DOHH2 (cell line): Measurements from ENCODE around the gene RHOT2.
A peak's percentile ranks its signal among the peaks of the same experiment; 100 is the strongest.

Experiments
- H3F3A ChIP-seq: fragments of 200-600 bp; sonication (generic), shearing (Covaris generic); 2 replicates; pipeline ENCODE4 v1.6.0; 2016; ENCODE audit warnings: antibody characterized with exemption, mild to moderate bottlenecking; ENCODE audit not compliant: control insufficient read depth, insufficient read depth
- H3K27ac ChIP-seq: fragments of 200-600 bp; sonication (generic); 2 replicates; pipeline ENCODE4 v1.5.1; 2014; ENCODE audit warnings: low read depth, mild to moderate bottlenecking, low read length, moderate library complexity
- H3K27me3 ChIP-seq: fragments of 200-600 bp; sonication (generic); 2 replicates; pipeline ENCODE4 v1.6.1; 2014; ENCODE audit warnings: mild to moderate bottlenecking, low read length, mixed read lengths; ENCODE audit not compliant: control insufficient read depth
- H3K36me3 ChIP-seq: fragments of 200-600 bp; sonication (generic); 2 replicates; pipeline ENCODE4 v1.6.1; 2014; ENCODE audit warnings: mild to moderate bottlenecking, low read length, moderate library complexity, mixed read lengths; ENCODE audit not compliant: control insufficient read depth
- H3K4me1 ChIP-seq: fragments of 200-600 bp; sonication (generic); 2 replicates; pipeline ENCODE4 v1.6.1; 2014; ENCODE audit warnings: mild to moderate bottlenecking, low read length, mixed read lengths; ENCODE audit not compliant: control insufficient read depth
- H3K4me2 ChIP-seq: fragments of 200-600 bp; sonication (generic); 2 replicates; pipeline ENCODE4 v1.6.0; 2014; ENCODE audit warnings: mild to moderate bottlenecking, low read length, moderate library complexity
- H3K4me3 ChIP-seq: fragments of 200-600 bp; sonication (generic); 2 replicates; pipeline ENCODE4 v1.5.1; 2014; ENCODE audit warnings: mild to moderate bottlenecking, low read length, mixed read lengths
- H3K79me2 ChIP-seq: fragments of 200-600 bp; sonication (generic); 2 replicates; pipeline ENCODE4 v1.6.1; 2014; ENCODE audit warnings: mild to moderate bottlenecking, low read length, mixed read lengths; ENCODE audit not compliant: control insufficient read depth
- H3K9me2 ChIP-seq: fragments of 200-600 bp; sonication (generic); replicated peaks from 2 replicates; pipeline ENCODE4 v1.6.1; 2014; ENCODE audit warnings: mild to moderate bottlenecking, low read length, mixed read lengths; ENCODE audit not compliant: control insufficient read depth
- H3K9me3 ChIP-seq: fragments of 200-600 bp; sonication (generic); 2 replicates; pipeline ENCODE4 v1.6.1; 2014; ENCODE audit warnings: antibody characterized with exemption, low read length, mixed read lengths; ENCODE audit not compliant: control insufficient read depth, insufficient read depth
- H4K20me1 ChIP-seq: fragments of 200-600 bp; sonication (generic); 2 replicates; pipeline ENCODE4 v1.6.0; 2014; ENCODE audit warnings: low read depth, mild to moderate bottlenecking, antibody characterized with exemption, low read length, moderate library complexity; ENCODE audit not compliant: control insufficient read depth, insufficient read depth
- CTCF ChIP-seq: fragments of 200-600 bp; sonication (generic); IDR thresholded peaks from one replicate; pipeline ENCODE4 v1.5.1; 2014; ENCODE audit warnings: antibody characterized with exemption, mild to moderate bottlenecking, low read depth, low read length; ENCODE audit not compliant: poor library complexity, severe bottlenecking
- EZH2phosphoT487 ChIP-seq: fragments of 200-600 bp; sonication (generic); IDR thresholded peaks from 2 replicates; pipeline ENCODE4 v1.6.1; 2017; ENCODE audit warnings: borderline replicate concordance, mild to moderate bottlenecking, antibody characterized with exemption, low read length, moderate library complexity, mixed read lengths

Gene RHOT2

GRCh38 chr16:674968-675883, 7.3 kb downstream of the RHOT2 start, which contains the start of gene RHBDL1:
Gene RHBDL1, plus strand, starts transcription at chr16:675671. Its CDS starts 120 bp downstream, at chr16:675791.
- peak within 1 kb of the TSS; percentile 12; the same call in 1 of the 2 replicates for H3K4me2 ChIP-seq
- H4K20me1 ChIP-seq, result peaks cover 5% of the 10 kb centered on the region; the same call in 1 of the 2 replicates
- no peak within 1 kb of the TSS for H3K27ac ChIP-seq
- peaks cover 18% of the 10 kb centered on the region for H3K4me1 ChIP-seq
- no peaks in the 10 kb centered on the region for H3K9me2 ChIP-seq
- no peaks in the 10 kb centered on the region for H3K79me2 ChIP-seq
- H3K4me3 ChIP-seq, result no peak within 1 kb of the TSS
- H3F3A ChIP-seq, result no peaks in the 10 kb centered on the region; the same call in 1 of the 2 replicates
- peaks cover 3% of the 10 kb centered on the region; the same call in 1 of the 2 replicates for H3K27me3 ChIP-seq
- TF ChIP-seq EZH2phosphoT487, result no peak
- TF ChIP-seq CTCF, result no peak
- H3K9me3 ChIP-seq, result no peaks in the 10 kb centered on the region
- H3K36me3 ChIP-seq, result peaks cover 39% of the 10 kb centered on the region

GRCh38 chr16:675884-676564, 8.1 kb downstream of the RHOT2 start:
- H3F3A ChIP-seq, result no peaks in the 10 kb centered on the region; the same call in 1 of the 2 replicates
- peaks cover 20% of the 10 kb centered on the region for H3K4me1 ChIP-seq
- no peak overlapping the region for H3K4me2 ChIP-seq
- H3K9me2 ChIP-seq, result no peaks in the 10 kb centered on the region
- peaks cover 3% of the 10 kb centered on the region; the same call in 1 of the 2 replicates for H3K27me3 ChIP-seq
- peaks cover 7% of the 10 kb centered on the region for H3K79me2 ChIP-seq
- TF ChIP-seq EZH2phosphoT487 (no peak), CTCF (no peak)
- H3K4me3 ChIP-seq, result no peak overlapping the region
- H3K36me3 ChIP-seq, result peaks cover 35% of the 10 kb centered on the region
- H4K20me1 ChIP-seq, result peaks cover 9% of the 10 kb centered on the region; the same call in 1 of the 2 replicates
- H3K9me3 ChIP-seq, result no peaks in the 10 kb centered on the region
- H3K27ac ChIP-seq, result no peak overlapping the region

- Histone ChIP-seq H3K4me2 (no peak overlapping the region), H3K9me3 (no peaks in the 10 kb centered on the region), H3K27me3 (peaks cover 3% of the 10 kb centered on the region; the same call in 1 of the 2 replicates), H3F3A (no peaks in the 10 kb centered on the region; the same call in 1 of the 2 replicates), H3K36me3 (peaks cover 36% of the 10 kb centered on the region), H4K20me1 (peaks cover 14% of the 10 kb centered on the region; the same call in 1 of the 2 replicates), H3K27ac (no peak overlapping the region), H3K79me2 (peaks cover 12% of the 10 kb centered on the region), H3K9me2 (no peaks in the 10 kb centered on the region), H3K4me1 (peaks cover 25% of the 10 kb centered on the region), H3K4me3 (no peak overlapping the region)
- TF ChIP-seq CTCF (no peak), EZH2phosphoT487 (no peak)
Measured at GRCh38 chr16:676565-676902, 8.6 kb downstream of the RHOT2 start.
